HepG2 (cell line): ENCODE measurements around the gene GABARAPL2. TPM values are rescaled to one million over a fixed set of nuclear protein-coding genes. Genes with fewer than 3 reads are reported as not detected.

Source experiments
- ARID3A ChIP-seq: IDR thresholded peaks from 2 replicates; pipeline ENCODE4 v1.6.1; 2012; ENCODE audit warnings: low read depth, low read length, improper control_type of control experiment
- CC2D1A ChIP-seq: sonication (generic); formaldehyde crosslinking; IDR thresholded peaks from 2 replicates; pipeline ENCODE4 v1.8.1; 2023; ENCODE audit warnings: mild to moderate bottlenecking, missing genetic modification reagents
- EED ChIP-seq: sonication (generic); formaldehyde crosslinking; IDR thresholded peaks from 2 replicates; pipeline ENCODE4 v1.5.0; 2020; ENCODE audit warnings: mild to moderate bottlenecking, missing genetic modification reagents
- ONECUT2 ChIP-seq: sonication (generic); formaldehyde crosslinking; IDR thresholded peaks from 2 replicates; pipeline ENCODE4 v1.4.0; 2020; ENCODE audit warnings: missing genetic modification reagents
- RBM22 ChIP-seq: fragments of 200-400 bp; formaldehyde crosslinking; optimal IDR thresholded peaks from 2 replicates; pipeline ENCODE3; 2017; ENCODE audit warnings: mild to moderate bottlenecking, low read length, moderate library complexity
- STAT5B ChIP-seq: sonication (generic); formaldehyde crosslinking; IDR thresholded peaks from 2 replicates; pipeline ENCODE4 v1.4.0; 2020; ENCODE audit warnings: missing genetic modification reagents
- THAP7 ChIP-seq: sonication (generic); formaldehyde crosslinking; IDR thresholded peaks from 2 replicates; pipeline ENCODE4 v1.8.1; 2023; ENCODE audit warnings: mild to moderate bottlenecking, missing genetic modification reagents
- ZBED4 ChIP-seq: sonication (generic); formaldehyde crosslinking; IDR thresholded peaks from 2 replicates; pipeline ENCODE4 v1.4.0; 2020; ENCODE audit warnings: missing genetic modification reagents, borderline replicate concordance
- ZBTB25 ChIP-seq: IDR thresholded peaks from 2 replicates; pipeline ENCODE4 v1.6.1; 2018; ENCODE audit warnings: missing genetic modification reagents
- ZNF800 ChIP-seq: sonication (generic); formaldehyde crosslinking; IDR thresholded peaks from 2 replicates; pipeline ENCODE4 v1.4.0; 2020; ENCODE audit warnings: missing genetic modification reagents
- polyA plus RNA-seq, 8 experiments: library from polyadenylated mRNA; depleted of rRNA in 3 of 8; stranded (reverse) in 7 of 8; unstranded in 1 of 8; fragments of >200 nt; fragmentation: Illumina TruSeq in 4 of 8; extraction: Trizol in 4 of 8; gene quantifications; 2 replicates each; pipeline versions ENCODE4 v1.2.1 to v1.2.3, GENCODE V29; 2011 to 2016; ENCODE audit warnings: low read depth in 4 of 8, missing spikeins in 1 of 8, mixed read lengths in 1 of 8; ENCODE audit not compliant: insufficient read depth in 1 of 8
- total RNA-seq, 5 experiments: library from RNA; depleted of rRNA; stranded (reverse); fragments of >200 nt; fragmentation: Illumina TruSeq; extraction: Trizol; gene quantifications; 2 replicates each; pipeline ENCODE4 v1.2.3, GENCODE V29; 2016; ENCODE audit warnings: low read depth in 1 of 5

GABARAPL2 gene
- total and polyA plus RNA-seq, 2 of the 13 experiments (the other 11 are each of a cell fraction or from before 2014, with no cell fraction given) = 76.4 to 83.0 TPM

- peak; percentile 82; the same call in 1 of the 2 replicates for TF ChIP-seq ZBTB25 (CRISPR knock-in tag)
- peak; percentile 60; the same call in 1 of the 2 replicates for TF ChIP-seq EED (CRISPR knock-in tag)
- peak; percentile 65; the same call in 1 of the 2 replicates for TF ChIP-seq ZBED4 (CRISPR knock-in tag)
- peak; percentile 76 for TF ChIP-seq RBM22
- TF ChIP-seq STAT5B (CRISPR knock-in tag) = 0 out of 2 replicates have a peak, but pooled peaks have one; percentile 18
- TF ChIP-seq ARID3A = no peak
- peak; percentile 61; the same call in 1 of the 2 replicates for TF ChIP-seq THAP7 (CRISPR knock-in tag)
- peak; percentile 48; the same call in 1 of the 2 replicates for TF ChIP-seq ZNF800
- TF ChIP-seq ONECUT2 (CRISPR knock-in tag) = no peak
- no peak for TF ChIP-seq CC2D1A (CRISPR knock-in tag)
Measured at GRCh38 chr16:75622761-75623605, 56.8 kb downstream of the GABARAPL2 start, which contains the start of gene ADAT1 (continued).
